Measurements from ENCODE around the gene ALDH1B1.

GRCh38 chr9:38442473-38443096 lies 50.1 kb downstream of the ALDH1B1 start:
- no peak for TF ChIP-seq BCLAF1 (IDR thresholded peaks at IDR 0.05)
- TF ChIP-seq CTCF (IDR thresholded peaks at IDR 0.05 in 2 of 3, conservative IDR thresholded peaks at IDR 0.05 in 1 of 3; ENCODE audit: control insufficient read depth in 2 of 3, extremely low read depth in 1 of 3, insufficient read depth in 1 of 3, low read depth in 3 of 3, low read length in 3 of 3) = no peak
- no peak for TF ChIP-seq TAF1 (IDR thresholded peaks at IDR 0.05; ENCODE audit: borderline replicate concordance, low read depth, low read length)
- no peak for TF ChIP-seq EZH2 (IDR thresholded peaks at IDR 0.05; ENCODE audit: borderline replicate concordance, control insufficient read depth, low read depth, low read length)
- no peak for TF ChIP-seq MXI1 (IDR thresholded peaks at IDR 0.05; ENCODE audit: low read depth, low read length)
- TF ChIP-seq MTA2 (IDR thresholded peaks at IDR 0.05; ENCODE audit: low read depth) = no peak
- no peak for TF ChIP-seq SPI1 (IDR thresholded peaks at IDR 0.05; ENCODE audit: borderline replicate concordance, insufficient read depth, low read depth, low read length)
